Tibial nerve (tissue), 4 donors: ENCODE data around the gene NME3.

Source experiments
- EP300 ChIP-seq, 2 donors: sonication (generic); formaldehyde crosslinking; IDR thresholded peaks; one replicate each; pipeline ENCODE4 v1.6.1; 2017; ENCODE audit warnings: antibody characterized with exemption in 2 of 2, mild to moderate bottlenecking in 1 of 2
- POLR2A ChIP-seq, 2 donors: fragments of 450-650 bp; IDR thresholded peaks; one replicate each; pipeline ENCODE4 v1.6.1; 2017; ENCODE audit warnings: antibody characterized with exemption in 2 of 2, mild to moderate bottlenecking in 2 of 2, moderate library complexity in 2 of 2
- TF ChIP-seq, protein P1 (sequence below), 5 experiments: fragments of 200-600 bp in 3 of 5; fragments of 450-650 bp in 2 of 5; sonication (generic) in 3 of 5; IDR thresholded peaks; one replicate each; pipeline ENCODE4 v1.5.1; 2016 to 2019; ENCODE audit warnings: antibody characterized with exemption in 5 of 5, mild to moderate bottlenecking in 3 of 5, moderate library complexity in 2 of 5

- TF ChIP-seq POLR2A (IDR thresholded peaks at IDR 0.05) (no peak), EP300 (IDR thresholded peaks at IDR 0.05) (no peak)
- TF ChIP-seq, protein P1, sequence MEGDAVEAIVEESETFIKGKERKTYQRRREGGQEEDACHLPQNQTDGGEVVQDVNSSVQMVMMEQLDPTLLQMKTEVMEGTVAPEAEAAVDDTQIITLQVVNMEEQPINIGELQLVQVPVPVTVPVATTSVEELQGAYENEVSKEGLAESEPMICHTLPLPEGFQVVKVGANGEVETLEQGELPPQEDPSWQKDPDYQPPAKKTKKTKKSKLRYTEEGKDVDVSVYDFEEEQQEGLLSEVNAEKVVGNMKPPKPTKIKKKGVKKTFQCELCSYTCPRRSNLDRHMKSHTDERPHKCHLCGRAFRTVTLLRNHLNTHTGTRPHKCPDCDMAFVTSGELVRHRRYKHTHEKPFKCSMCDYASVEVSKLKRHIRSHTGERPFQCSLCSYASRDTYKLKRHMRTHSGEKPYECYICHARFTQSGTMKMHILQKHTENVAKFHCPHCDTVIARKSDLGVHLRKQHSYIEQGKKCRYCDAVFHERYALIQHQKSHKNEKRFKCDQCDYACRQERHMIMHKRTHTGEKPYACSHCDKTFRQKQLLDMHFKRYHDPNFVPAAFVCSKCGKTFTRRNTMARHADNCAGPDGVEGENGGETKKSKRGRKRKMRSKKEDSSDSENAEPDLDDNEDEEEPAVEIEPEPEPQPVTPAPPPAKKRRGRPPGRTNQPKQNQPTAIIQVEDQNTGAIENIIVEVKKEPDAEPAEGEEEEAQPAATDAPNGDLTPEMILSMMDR (IDR thresholded peaks at IDR 0.05), result no peak
Observed at GRCh38 chr16:1768767-1769401, 2.5 kb downstream of the NME3 start.
